ENCODE results near the gene TAS2R39. TPM values are rescaled to one million over a fixed set of nuclear protein-coding genes. Genes with fewer than 3 reads are reported as not detected.

TAS2R39 gene
- total and polyA plus RNA-seq, 3 experiments from 2014 or later = not detected

- Mint-ChIP-seq H3K27ac (no peak overlapping the region), H3K4me1 (no peaks in the 10 kb centered on the region), H3K4me3 (no peak overlapping the region), H3K36me3 (no peaks in the 10 kb centered on the region), H3K27me3 (peaks cover 10 to 21% of the 10 kb centered on the region in 2 donors), H3K9me3 (peaks cover 0 to 8% (median 5%) of the 10 kb centered on the region in 5 donors)
- H3K27me3 ChIP-seq (ENCODE audit: insufficient read depth, low read length, poor library complexity, severe bottlenecking) = no peaks in the 10 kb centered on the region
- H3K4me1 ChIP-seq (ENCODE audit: insufficient read depth, low read length) = no peaks in the 10 kb centered on the region
- no peaks in the 10 kb centered on the region for H3K9me3 ChIP-seq (ENCODE audit: low read length)
- no peak overlapping the region for H3K4me3 ChIP-seq (ENCODE audit: low read length)
- ChIA-PET POLR2A (no interaction called here), CTCF (interaction anchor here (1.4 to 1.5 kb wide), 2 partner anchors 69 to 227 kb away, joined by 3 to 5 read pairs; no protein-coding TSS in a partner anchor)
- H3K27ac ChIP-seq (ENCODE audit: low read depth, low read length) = no peak overlapping the region
- no peaks in the 10 kb centered on the region for H3K36me3 ChIP-seq (ENCODE audit: insufficient read depth, low read length)
- DNase-seq = no peak
Measured at GRCh38 chr7:143230602-143231457, 47.6 kb downstream of the TAS2R39 start.

Other genes with a start within 250 kb of the TAS2R39 start
- not detected for gene TRPV5, start 249.7 kb upstream of the TAS2R39 start, total RNA-seq
- not detected for gene TRPV5, start 249.7 kb upstream of the TAS2R39 start, polyA plus RNA-seq
- not detected for gene LLCFC1, start 243.9 kb upstream of the TAS2R39 start, total RNA-seq
- gene LLCFC1, start 243.9 kb upstream of the TAS2R39 start, polyA plus RNA-seq = not detected
- gene KEL, start 221.1 kb upstream of the TAS2R39 start, total RNA-seq = under 1 TPM in 1 of 2 experiments, not detected in 1; 0.20 TPM
- gene KEL, start 221.1 kb upstream of the TAS2R39 start, polyA plus RNA-seq = not detected
- gene OR9A2, start 156.3 kb upstream of the TAS2R39 start, total RNA-seq = not detected
- not detected for gene OR9A2, start 156.3 kb upstream of the TAS2R39 start, polyA plus RNA-seq
- not detected for gene OR6V1, start 131.1 kb upstream of the TAS2R39 start, total RNA-seq
- gene OR6V1, start 131.1 kb upstream of the TAS2R39 start, polyA plus RNA-seq = not detected
- not detected for gene PIP, start 51.3 kb upstream of the TAS2R39 start, total RNA-seq
- not detected for gene PIP, start 51.3 kb upstream of the TAS2R39 start, polyA plus RNA-seq
- not detected for gene TAS2R40, start 38.6 kb downstream of the TAS2R39 start, total RNA-seq
- not detected for gene TAS2R40, start 38.6 kb downstream of the TAS2R39 start, polyA plus RNA-seq
- gene GSTK1, start 80.0 kb downstream of the TAS2R39 start, total RNA-seq = 100 to 1,000 TPM; 147 to 151 TPM
- gene GSTK1, start 80.0 kb downstream of the TAS2R39 start, polyA plus RNA-seq = 532 TPM
- under 1 TPM; 0.84 to 0.90 TPM for gene TMEM139, start 101.5 kb downstream of the TAS2R39 start, total RNA-seq
- gene TMEM139, start 101.5 kb downstream of the TAS2R39 start, polyA plus RNA-seq = 0.87 TPM
- 100 to 1,000 TPM; 105 to 107 TPM for gene CASP2, start 104.9 kb downstream of the TAS2R39 start, total RNA-seq
- 23.0 TPM for gene CASP2, start 104.9 kb downstream of the TAS2R39 start, polyA plus RNA-seq
- gene CLCN1, start 132.7 kb downstream of the TAS2R39 start, total RNA-seq = under 1 TPM in 1 of 2 experiments, not detected in 1; 0.11 TPM
- gene CLCN1, start 132.7 kb downstream of the TAS2R39 start, polyA plus RNA-seq = not detected
- gene FAM131B, start 179.3 kb downstream of the TAS2R39 start, total RNA-seq = 1 to 10 TPM; 2.4 to 2.8 TPM
- gene FAM131B, start 179.3 kb downstream of the TAS2R39 start, polyA plus RNA-seq = 1.6 TPM
- gene ZYX, start 197.9 kb downstream of the TAS2R39 start, total RNA-seq = 100 to 1,000 TPM; 101 to 104 TPM
- 143 TPM for gene ZYX, start 197.9 kb downstream of the TAS2R39 start, polyA plus RNA-seq
- gene EPHA1, start 225.4 kb downstream of the TAS2R39 start, total RNA-seq = 1 to 10 TPM; 2.8 to 3.1 TPM
- 4.6 TPM for gene EPHA1, start 225.4 kb downstream of the TAS2R39 start, polyA plus RNA-seq